GM19328 (cell line): Measurements from ENCODE around the gene NMT1.
A peak's percentile ranks its signal among the peaks of the same experiment; 100 is the strongest.

Source experiments
- ATAC-seq: cut with Tn5 transposase; IDR thresholded peaks from one replicate; pipeline ENCODE4 v1.9.1; 2021; ENCODE audit warnings: mild to moderate bottlenecking, moderate library complexity; ENCODE audit not compliant: unreplicated experiment

NMT1 gene

DNA sequence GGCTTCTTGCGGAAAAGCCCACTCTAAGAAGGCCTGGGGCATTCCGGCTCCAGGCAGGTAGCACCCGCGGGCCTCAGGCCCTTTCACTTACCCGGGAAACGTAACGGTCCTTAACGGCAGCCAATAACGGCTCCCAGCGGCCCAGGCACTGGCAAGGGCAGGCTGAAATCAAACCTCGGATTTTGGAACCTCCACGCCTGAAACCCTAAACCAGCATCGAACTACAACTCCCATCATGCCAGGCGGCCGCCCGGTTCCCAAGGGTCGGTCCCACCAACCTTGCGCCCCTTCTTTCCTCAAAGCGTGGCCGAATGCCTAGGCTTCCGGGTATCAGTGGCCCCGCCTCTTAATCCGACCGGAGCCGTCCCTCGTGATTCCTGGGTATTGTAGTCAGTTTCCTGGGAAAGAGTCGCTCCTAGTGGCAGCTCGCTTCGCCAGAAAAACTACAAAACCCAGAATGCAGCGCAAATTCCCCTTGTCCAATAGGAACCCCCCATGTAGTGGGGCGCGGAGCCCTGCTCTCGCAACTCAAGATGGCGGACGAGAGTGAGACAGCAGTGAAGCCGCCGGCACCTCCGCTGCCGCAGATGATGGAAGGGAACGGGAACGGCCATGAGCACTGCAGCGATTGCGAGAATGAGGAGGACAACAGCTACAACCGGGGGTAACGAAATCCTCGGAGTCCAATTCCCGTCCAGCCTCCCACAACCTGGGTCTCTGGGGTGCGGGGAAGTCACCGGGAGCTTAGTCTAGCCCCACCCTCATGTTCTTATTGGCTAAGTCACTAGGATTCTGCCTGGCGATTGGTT, at the start of gene NMT1:
NMT1 (plus strand) TSS at position 521 of the 809 bp plus-strand sequence; CDS start at position 534, 13 bp downstream.
- peak; percentile 85 for ATAC-seq

DNA sequence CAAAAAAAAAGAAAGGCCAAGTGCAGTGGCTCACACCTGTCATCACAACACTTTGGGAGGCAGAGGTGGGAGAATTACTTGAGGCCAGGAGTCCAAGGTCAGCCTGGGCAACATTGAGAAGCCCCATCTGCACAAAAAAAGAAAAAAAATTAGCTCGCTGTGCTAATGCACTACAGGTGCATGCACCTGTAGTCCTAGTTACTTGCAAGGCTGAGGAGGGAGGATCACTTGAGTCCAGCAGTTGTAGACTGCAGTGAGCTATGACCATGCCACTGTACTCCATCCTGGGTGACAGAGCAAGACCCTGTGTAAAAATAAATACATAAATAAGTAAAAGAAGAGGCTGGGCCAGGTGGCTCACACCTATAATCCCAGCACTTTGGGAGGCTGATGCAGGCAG, 49.4 kb upstream of the NMT1 start:
- ATAC-seq = no peak

DNA sequence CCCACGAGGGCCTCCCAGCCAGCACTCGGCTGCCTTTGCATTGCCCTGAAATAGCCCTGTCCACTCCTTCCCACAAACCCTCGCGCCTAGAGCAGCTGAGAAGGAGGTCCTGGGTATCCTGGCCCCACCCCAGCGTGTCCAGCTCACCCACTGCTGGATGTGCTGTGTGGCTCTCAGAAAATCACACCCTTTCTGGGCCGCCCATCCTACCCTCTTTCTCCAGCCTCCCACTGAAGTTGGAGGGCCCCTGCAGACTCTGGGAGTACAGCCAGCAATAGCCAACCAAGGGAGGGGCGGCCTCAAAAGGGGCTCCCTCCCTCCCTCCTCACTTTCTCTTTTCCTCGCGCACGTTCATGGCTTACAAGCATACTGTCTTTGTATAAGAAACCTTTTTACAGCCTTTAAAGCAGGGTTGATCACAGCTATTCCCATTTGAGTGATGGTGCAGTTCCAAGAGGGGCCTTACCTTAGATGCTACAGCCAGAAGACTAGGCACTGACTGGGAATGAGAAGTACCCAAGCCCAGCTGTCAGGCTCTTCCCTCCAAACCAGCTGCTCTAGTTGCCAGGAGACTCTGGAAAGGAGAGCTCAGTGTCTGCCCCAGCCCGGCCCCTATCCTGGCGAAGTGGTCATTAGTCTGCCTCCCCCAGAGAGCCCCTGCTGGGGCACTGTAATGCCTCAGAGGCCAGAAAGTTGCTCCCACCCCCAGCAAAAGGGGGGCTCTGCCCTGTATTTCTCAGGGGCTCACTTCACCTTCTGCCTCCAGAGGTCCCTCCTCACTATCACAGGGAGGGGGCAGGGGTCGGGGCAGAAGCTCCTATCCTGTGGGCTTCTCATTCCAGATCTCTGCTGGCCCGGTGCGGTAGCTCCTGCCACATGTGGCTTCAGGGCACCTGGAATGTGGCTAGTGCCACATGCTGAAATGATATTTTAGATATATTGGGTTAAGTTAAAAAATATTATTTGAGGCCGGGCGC, 47.8 kb upstream of the NMT1 start:
- no peak for ATAC-seq

DNA sequence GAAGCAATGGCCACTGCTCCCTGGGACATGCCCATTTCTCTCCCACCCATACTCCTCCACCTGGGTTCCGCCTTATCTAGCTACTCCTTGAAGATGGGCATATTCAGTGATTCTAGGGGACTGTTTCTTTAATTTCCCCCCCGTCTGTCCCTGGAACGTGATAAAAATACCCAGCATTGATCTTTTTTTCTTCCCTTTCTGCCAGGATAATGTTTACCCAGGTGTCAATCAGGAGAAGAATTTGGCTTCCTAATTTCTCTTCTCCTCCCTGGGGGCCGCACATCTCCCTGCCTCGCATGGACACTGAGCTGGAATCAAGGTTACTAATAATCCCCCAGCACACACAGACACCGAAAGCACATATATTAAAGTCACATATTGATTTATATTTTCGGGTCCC, 44.9 kb upstream of the NMT1 start:
- no peak for ATAC-seq

DNA sequence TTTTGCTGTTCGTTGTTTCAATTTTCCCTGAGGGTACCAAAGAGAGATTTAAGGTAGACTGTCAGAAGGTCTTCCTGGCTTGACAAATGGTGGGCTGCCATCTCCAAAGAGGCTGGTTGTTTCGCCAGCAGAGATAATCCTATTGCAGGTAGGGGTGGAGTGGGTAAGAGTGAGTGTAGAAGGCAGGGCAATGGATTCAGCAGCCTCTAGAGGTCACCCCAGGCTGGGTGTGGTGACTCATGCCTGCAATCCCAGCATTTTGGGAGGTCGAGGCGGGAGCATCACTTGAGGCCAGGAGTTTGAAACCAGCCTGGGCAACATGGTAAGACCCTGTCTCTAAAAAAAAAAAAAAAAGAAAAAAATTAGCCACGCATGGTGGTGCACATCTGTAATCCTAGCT, 44.3 kb upstream of the NMT1 start:
- ATAC-seq = no peak

DNA sequence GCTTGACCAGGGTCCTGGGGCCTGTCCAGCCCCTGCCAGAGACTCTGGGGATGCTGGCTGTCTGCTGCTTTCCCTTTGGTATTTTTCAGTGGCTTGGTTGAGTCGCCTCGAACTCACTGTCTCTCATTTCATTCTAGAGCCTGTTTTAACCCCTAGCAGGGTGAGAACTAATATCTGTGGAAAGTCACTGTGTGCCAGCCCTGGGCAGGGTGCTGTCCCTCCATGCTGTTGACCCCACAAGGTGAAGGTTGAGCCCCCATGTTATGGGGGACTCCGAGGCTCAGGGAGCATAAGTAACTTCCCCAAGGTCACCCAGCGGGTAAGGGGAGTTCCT, 42.6 kb upstream of the NMT1 start:
- no peak for ATAC-seq

DNA sequence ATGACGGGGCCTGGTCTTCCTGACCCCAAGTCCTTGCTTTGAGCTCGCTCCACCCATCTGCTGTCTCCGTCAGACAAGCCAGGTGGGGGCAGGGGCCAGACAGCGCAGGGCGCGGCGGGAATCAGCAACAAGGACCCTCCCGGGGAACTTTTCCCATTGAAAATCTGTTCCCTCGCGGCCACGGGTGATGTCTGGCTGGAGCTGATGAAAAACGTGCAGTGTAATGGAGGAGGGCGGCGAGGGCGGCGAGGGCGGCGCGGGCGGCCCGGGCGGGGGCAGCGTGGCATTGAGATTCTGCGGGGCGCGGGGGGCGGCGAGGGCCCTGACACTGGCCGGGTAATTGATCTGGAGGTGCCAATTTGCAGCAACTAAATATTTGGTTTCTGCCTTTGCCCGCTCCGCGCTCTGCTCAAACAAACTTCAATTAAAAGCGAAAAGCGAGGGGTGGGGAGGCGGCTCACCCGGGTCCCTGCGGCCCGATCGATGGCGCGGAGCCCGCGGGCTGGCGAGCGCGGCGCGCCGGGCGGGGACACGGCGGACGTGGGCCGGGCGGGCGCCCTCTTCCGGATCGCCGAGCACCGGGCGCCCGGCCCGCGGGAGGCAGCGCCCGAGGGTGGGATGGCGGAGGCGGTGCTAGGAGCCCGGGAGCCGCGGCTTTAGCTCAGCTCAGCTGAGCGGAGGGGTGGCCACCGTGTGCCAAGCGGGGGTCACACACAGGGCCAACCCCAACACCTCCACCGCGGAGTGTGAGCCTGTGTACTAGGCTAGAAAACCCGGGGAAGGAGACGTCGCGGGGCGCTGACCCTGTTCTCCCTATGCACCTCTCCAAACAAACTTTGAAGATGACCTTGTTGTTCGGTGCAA, 42.0 kb upstream of the NMT1 start:
- no peak for ATAC-seq

DNA sequence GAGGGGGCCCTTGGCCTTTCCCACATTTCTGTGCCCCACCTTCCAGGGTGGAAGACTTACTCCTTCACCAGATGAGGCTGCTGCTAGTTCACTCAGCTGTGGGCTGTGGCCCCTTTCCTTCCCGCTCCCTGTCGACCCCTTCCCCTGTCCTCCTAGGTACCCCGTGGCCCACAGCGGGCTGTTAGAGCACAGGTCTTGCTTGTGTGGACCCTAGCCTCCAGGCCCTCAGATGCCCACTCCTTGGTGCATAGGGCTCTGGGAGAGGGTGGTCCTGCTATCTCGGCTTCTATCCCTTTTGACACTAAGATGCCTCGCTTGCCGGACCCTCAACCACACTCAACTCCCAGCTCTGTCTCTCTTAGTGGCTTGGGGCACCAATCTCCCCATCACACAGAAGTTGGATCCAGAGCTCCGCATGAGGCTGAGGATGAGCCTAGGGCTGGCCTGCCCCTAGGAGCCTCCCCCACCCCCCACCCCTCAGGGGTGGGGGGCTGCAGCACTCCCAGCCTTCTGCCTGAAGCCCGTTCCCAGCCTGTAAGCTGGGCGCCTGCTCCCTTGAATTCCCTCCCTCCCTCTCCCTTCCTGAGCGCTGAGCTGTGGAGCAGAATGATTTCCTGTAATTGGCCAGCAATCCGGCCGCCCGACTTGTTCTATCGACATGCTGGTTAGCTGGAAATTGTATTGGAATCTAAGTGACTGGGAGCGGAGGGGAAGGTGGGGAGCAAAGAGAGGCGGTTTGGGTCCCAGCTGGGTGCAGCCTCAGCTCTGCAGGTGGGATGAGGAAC, 40.6 kb upstream of the NMT1 start:
- ATAC-seq = no peak

DNA sequence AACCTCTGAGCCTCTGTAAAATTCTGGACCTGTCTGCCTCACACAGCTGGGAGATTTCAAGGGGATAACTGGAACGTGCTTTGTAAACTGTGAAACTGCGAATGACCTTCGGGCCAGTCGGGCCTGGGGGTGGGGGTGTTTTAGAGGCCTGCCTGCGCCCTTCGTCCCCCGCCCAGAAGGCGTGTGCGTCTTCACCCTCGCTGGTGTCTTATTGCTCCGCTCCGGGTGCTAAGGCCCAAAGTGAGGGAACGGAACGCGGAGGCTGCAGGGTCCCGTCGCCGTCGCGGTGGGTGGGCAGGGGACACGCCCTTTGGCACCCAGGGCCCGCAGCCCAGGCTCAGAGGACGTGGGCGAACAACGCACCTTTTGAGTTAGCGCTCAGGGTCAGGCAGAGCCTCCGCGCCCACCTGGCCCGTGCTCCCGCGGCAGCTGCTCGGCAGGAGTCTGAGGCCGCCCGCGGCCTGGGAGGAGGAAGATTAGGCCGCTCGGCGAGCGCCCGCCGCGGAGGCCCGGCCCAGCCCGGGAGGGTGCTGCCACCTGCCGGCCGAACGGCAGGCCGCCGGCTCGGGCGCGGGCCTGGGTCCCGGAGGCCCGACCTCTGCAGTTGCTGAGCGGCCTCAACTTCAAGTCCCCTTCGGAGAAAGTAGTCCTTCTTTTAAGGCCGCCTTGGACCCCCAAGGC, 39.4 kb upstream of the NMT1 start:
- ATAC-seq = no peak

DNA sequence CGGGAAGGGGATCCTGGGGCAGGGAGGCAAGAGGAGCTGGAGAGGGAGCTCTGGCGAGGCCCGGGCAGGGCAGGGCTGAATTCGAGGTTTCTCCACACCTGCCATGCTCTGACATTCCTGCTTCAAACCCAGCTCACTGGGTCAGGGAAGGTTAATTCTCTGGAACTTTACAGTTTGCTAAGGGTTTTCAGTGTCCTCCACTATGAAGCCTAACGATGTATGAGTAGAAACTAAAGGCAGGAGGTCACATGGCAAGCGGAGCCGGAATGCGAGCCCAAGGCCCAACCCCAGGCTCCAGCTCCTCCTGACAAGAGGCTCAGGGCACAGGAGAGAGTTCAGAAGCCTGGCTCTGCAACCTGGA, 38.8 kb upstream of the NMT1 start:
- ATAC-seq = no peak

DNA sequence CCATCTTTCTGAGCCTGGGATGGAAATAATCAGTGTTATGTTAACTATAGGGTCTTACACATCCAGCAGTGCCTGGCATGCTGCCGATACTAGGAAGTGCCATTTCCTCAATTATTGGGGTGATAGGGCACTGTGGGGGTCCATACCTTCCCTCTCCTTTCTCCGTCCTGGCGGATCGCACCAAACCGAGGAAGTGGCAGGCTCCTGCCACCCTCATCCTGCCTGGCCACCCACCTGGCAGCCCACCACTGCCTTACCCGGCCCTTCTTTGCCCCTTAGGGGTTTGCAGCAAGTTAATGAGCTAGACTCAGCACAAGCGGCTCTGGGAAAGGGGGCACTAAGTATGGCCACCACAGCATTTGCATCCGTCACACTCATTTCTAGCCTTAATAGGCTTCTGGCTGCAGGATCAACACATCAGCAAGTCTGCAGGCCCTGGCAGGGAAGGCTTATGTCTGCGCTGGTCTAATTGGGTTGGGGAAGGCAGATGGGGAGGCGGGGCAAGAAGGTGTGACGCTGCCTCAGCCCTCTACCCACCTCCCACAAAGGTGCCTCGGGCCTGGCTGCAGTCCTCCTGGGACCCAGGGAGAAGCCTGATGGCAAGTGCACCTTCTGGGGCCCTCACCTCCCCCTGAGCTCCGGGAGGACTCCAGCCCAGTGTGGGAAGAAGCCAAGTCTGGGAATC, 38.3 kb upstream of the NMT1 start:
- ATAC-seq = no peak

DNA sequence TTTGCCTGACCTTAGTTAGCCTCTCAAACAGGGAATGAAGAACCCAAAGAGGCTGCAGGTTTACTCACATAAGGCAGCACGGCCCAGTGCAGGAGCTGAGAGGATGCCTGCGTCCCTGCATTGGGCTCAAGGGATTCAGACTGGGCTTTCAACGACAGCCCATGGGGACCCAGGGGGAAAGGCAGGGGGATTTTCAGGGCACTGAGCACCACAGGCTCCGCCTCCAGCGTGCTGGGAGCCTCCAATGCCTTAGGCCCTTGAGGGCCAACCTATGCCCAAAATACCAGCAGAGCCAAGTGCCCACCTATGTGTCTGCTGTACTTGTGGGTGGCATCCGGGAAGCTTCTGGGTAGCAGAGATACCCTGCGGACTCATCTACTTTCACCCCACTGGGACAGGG, 32.0 kb upstream of the NMT1 start:
- ATAC-seq = no peak

DNA sequence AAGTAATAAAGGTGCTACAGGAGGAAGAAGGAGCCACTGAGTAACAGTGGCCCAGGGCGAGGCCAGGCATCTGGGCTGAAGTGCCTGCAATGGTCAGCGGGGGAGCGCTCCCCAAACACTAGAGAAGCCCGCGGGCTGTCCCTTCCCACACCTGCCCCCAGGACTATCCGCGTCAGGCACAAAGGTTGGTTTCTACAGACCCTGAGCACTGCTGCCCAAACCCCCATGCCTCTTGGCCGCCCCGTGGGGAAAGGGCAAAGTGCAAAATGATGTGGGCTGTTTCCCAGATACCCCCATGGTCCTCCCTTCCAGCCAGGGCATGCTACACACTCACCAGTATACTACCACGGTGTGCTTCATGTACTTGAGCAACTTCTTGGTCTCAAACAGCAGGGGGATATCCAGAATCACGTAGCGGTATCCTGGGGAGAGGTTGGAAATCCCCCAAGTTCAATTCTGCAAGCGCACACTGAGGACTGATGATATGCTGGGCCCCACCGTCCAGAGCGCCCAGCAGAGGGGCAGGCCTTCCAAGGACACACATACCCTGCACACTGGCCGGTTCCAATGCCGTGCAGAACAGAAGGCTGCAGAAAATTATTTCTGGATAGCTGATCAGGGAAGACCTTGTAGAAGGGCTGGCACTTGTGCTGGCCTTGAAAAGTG, 31.2 kb upstream of the NMT1 start:
- no peak for ATAC-seq

DNA sequence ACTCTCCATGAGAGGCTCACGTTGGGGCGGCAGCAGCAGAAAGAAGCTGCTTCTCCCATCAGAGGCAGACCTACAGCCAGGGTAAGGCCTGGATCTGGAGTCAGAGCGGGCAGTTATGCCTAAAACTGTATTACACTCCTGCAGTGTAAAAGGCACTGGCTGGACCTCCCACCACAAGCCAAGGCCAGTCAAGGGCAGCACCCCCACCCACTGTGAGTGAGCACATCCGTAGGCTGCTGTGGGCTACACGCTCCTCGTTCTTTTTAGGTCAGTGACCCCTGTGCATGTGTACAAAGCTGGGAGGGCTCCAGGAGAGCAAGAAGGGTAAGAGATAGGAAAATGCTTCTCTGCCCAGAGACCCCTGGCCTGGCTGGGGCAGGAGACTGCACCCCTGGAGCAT, 30.4 kb upstream of the NMT1 start:
- no peak for ATAC-seq

DNA sequence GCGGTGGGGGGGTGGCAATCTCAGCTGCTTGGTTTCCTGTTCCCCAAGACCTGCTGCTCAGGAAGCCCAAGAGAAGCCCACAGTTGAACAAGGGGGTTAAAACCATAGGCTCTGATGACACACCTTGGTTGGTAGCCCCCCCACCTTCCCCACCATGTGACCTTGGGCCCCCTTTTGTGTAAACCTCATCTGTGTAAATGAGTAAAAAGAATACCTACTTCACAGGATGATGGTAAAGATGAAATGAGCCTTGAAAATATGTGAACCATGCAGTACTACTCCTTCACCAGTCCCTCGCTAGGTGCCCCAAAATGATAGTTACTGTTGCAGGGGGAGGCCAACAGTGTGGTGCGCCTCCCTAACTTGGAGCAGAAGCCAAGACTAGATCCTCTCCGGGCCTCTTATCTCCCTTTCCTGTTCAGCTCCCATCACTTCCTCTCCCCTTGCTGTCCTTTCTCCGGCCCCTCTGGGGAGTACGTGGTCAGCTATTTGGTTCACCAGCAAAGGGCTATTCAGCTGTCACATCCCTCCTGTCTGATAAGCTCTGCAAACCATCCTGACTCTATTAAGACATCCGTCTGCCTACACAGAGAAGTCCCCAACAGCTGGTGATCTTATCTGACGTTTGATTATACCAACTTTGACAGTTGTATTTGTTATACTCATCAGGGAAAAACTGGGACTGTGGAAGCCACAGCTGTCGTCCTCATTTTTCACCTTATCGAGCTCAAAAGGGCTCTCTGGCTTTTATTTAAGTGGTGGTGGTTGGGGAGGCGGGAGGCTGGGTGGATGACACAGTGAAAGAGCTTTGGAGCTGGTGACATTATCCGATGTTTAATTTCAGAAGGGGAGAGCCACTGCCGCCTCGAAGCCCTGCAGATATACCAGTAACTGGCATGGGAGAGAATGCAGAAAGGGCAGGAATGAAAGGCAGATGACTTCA, 29.6 kb upstream of the NMT1 start:
- no peak for ATAC-seq

DNA sequence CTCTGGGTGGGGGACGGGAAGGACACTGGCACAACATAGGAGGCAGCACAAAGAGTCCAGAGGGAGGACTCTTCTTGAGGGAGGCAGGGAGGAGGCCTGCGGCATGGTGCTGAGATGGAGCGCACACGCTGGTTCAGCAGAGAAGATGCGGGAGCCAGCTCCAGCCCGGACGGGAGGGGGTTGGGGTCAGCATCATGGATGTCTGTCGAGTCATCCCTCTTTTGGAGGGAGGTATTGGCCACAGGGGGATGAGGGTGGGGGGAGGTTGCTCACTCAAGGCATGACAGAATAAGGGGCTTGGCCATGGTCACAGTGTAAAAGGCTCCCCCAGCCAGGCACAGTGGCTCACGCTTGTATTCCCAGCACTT, 29.0 kb upstream of the NMT1 start:
- ATAC-seq = no peak

DNA sequence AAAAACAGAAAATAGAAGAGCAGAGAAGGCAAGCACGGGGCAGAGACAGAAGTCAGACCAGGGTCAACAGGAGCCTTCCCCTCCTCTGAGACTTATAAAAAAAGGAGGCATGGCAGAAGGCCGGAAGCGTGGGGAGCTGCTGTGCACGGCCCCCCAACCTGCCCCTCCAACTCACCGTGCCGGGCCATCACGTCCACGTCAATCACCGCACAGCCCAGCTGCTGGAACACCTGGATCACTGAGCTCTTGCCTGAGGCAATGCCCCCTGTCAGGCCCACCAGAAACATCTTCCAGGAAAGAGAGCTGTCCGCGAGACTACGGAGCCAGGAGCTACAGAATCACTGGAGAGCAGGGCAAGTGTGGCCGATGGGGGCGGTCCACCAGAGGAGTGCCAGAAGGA, 26.5 kb upstream of the NMT1 start:
- ATAC-seq = no peak

DNA sequence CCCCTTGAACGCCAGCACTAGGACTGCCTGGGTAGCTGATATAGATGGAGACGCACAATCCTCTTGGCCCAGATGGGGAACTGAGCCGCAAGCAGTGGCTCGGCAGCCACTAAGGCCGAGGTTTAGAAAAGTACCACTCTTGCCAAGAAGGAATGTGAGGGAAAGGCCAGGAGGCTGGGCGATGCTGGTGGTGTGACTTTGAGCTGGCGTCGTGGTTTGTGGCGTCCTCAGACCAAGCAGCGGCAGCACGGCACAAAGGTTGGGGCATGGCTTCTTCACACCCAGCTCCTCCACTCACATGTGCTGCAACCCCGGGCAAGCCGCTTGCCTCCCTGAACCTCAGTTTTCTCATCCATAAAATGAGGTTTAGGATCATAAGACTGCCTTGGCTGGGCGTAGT, 25.3 kb upstream of the NMT1 start:
- ATAC-seq = no peak
